Hematopoietic multipotent progenitor cell treated with erythropoietin and hydrocortisone succinate and interleukin-3 and kit ligand, for 15 days (in vitro differentiated cells): ENCODE measurements around the gene ZNF660.
"Not testable (repeated sequence)": the region's sequence is repeated elsewhere in the genome, so short reads cannot be mapped to it uniquely, and the experiment has no call there.

Source experiments
- DNase-seq: peaks from one replicate; pipeline ENCODE4 v3.0.0-alpha.2; 2015; ENCODE audit warnings: low spot score

The ZNF660 gene

DNA sequence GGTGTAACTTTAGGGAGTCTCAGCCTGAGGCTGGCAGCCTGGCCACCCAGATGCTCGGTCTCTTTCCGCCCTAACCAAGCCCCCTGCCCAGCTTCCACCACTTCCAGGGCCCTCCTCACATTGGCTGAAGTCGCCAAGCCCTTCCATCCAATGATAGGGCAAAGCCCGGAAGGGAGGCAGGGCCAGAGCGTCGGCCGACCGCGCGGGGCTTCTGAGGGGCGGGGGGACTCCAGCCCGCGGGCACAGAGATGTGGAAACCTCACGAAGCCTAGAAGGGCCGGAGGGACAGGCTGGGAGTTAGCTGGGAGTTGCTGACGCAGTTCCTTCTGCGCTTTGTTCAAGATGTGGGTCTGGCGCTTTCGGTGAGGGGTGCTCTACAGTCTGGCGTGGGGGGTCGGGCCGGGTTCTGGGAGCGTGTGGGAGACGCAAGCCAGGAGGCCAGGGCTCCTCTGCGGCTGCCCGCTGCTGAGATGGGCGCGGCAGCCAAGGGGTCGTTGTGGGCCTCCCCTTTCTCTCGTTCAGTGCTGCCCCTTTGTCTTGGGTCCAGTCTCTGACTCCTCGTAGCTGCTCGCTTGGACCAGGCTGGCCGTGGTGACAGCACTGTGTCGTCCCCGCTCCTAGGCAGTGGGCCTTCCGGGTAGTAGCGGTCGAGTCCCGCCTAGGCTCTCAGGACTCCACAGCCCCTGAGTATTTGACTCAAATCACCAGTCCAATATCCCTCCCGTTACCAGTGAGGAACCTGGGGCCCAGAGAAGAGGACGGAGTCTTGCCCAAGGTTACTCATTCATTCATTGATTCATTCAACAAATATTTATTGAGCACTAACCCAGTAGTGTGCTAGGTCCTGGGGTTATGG lies at the start of gene ZNF660:
ZNF660 (plus strand) TSS at position 319 of the 856 bp plus-strand sequence. CDS start 9,230 bp downstream, outside the sequence.
- DNase-seq: no peak

DNA sequence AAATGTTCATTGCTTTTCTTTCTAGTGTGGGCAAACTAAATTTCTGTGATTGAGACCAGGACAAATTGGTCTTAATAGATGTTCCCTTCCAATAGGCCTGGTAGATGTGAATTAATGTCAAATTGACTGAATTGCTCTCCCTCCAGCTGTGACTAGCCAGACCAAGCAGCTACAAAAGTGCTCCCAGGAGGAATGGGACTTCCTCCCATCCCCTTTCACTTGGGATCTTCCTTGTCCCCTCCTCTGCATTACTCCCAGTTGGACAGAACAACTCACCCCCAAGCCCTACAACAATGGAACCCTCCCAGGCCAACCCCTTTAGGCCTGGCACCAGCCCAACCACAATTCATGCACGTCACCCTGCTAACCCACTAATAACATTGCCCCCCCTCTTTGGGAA lies 49.4 kb upstream of the ZNF660 start:
- no peak for DNase-seq

DNA sequence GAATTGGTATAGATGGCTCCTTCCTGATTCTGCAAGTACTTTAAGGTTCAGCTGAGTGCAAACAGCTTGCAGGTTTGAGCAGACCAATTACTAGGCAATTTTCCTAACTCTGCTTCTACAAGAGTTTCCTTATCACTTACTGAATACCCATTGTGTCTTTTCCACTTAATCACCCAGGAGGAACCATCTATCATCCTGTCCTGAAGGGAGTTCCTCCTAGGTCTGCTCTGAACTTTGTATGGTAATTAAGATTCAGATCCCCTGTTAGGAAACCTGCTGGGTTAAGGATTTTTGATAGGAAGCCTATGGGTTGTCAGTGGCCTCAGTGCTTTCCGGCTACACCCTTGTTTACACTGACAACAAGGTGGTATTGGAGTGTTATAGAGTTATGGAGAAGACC lies 40.0 kb upstream of the ZNF660 start:
- DNase-seq: not testable (repeated sequence)

DNA sequence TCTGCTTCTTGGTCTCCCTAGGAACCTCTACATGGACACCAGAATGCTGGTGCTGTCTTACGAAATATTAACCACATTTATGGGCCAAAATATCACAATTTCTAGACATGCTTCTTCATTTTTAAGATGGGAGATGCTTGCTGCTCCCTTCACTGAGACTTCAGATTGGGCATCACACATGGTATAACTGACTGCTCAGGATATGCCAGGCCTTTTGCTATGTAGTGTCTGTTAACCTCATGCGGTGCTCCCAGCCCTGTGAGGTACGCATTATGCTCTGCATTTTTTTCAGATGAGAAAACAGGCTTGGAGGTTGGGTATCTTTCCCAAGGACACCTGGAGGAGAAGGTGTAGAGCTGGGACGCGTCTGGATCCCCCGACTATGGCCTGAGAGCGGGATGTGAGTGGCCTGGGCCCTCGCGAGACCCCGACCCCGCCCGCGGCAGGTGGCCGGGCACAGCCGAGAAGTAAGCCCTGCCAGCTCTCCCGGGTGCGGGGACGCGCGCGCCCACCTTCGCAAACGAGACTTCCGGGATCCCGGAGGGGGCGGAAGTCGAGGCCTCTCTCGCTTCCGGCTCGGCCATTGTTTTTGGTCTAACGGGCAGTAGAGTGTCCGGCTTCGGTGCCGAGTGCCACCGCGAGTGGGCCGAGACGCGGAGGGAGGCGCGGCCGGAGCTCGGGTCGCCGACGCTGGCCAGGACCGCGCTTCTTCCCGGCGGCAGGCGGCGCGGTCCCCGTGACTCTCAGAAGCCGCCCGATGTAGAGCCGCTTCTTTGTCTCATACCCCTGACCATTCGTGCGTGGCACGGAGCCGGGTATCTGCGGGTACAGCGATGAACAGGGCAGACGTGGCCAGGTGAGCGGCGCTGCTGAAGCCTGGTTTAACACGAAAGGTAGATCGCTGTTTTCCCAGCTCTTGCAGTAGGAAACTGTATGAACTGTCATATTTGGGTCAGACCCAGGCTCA lies 29.9 kb upstream of the ZNF660 start, which contains the start of gene ZKSCAN7:
ZKSCAN7 (plus strand) TSS at position 568 of the 967 bp plus-strand sequence. CDS start 1,855 bp downstream, outside the sequence.
- DNase-seq: no peak

DNA sequence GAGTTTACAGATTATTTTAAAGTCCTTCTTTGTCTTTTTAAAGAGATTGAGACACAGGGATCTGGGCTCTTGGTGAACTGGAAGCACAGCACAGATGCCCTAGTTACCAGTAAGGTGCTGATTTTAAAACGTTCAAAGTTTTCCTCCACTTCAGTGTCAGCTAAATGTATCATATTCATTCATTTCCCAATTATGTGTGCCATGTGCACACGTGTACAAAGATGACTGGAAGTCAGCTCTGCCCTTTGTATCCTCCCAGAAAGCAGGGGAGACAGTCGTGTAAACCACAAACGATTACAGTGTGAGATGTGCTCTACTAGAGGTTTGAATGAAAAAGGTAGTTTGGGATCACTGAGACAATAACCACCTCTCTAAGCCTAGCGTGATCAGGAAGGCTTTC lies 29.0 kb upstream of the ZNF660 start:
- DNase-seq: no peak

DNA sequence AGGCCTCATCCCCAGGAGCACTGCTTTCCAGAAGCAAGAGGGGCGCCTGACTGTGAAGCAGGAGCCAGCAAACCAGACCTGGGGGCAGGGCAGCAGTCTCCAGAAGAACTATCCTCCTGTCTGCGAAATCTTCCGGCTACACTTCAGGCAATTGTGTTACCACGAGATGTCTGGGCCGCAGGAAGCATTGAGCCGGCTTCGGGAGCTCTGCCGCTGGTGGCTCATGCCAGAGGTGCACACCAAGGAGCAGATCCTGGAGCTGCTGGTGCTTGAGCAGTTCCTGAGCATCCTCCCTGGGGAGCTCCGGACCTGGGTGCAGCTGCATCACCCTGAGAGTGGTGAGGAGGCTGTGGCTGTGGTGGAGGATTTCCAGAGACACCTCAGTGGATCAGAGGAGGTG lies 27.7 kb upstream of the ZNF660 start:
- no peak for DNase-seq

DNA sequence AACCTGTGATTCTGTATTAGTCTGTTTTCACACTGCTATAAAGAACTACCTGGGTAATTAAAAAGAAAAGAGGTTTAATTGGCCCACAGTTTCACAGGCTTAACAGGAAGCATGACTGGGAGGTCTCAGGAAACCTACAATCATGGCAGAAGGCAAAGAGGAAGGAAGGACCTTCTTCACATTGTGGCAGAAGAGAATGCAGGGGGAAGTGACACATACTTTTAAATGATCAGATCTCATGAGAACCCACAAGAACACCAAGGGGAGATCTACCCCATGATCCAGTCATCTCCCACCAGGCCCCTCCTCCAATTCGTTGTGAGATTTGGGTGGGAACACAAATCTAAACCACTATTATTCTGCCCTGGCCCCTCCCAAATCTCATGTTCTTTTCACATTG lies 23.7 kb upstream of the ZNF660 start:
- DNase-seq: no peak

DNA sequence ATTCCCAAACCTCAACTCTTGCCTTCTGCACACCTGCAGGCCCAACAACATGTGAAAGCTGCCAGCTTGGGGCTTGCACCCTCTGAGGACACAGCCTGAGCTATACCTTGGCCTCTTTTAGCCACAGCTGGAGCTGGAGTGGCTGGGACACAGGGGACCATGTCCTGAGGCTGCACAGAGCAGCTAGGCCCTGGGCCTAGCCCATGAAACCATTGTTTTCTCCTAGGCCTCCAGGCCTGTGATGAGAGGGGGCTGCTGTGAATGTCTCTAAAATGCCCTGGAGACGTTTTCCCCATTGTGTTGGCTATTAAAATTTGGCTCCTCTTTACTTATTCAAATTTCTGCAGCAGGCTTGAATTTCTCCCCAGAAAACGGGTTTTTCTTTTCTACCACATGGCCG lies 22.6 kb upstream of the ZNF660 start:
- DNase-seq: no peak

DNA sequence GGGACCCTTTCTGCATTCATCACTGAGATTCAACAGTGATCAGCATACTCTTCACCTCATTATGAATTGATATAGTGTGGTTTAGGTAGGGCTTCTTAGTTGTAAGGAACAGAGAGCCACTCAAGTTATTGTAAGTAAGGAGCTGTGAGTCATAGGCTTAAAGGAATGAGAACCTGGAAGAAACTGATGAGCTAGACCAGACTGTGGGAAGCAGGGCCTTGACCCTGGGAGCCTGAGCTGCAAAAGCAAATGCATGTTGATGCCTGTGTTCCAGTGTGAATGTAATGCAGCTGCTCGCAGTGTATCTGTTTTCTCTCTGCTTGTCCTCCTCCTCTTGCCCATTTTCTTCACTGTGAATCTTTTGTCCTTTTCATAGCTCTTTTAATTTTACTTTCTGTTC lies 16.2 kb upstream of the ZNF660 start:
- no peak for DNase-seq

DNA sequence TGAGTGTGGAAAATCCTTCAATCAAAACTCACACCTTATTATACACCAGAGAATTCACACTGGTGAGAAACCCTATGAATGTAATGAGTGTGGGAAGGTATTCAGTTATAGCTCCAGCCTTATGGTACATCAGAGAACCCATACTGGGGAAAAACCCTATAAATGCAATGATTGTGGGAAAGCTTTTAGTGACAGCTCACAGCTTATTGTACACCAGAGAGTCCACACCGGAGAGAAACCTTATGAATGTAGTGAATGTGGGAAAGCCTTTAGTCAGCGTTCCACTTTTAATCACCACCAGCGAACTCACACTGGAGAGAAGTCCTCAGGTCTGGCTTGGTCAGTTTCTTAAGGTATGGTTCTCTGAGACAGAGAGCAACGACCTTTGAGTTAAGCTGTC lies 13.7 kb upstream of the ZNF660 start:
- no peak for DNase-seq

DNA sequence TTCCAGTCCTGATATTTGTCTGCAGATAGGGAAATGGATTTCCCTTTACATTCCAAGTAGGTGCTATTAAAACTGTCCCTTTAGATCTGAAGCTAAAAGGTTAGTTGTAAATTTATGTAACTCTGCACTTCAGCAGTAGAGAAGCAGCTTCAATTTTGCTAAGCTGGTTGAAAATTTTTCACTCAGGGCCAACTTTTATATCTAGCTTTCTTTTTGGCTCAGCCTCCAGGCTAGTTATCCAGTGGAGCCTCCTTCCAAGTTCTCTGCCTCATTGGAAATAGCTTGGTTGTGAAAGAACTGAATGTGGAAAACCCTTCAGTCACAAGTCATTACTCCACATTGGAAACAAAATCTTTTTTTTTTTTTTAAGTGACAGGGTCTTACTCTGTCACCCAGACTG lies 8.2 kb upstream of the ZNF660 start:
- DNase-seq: no peak

DNA sequence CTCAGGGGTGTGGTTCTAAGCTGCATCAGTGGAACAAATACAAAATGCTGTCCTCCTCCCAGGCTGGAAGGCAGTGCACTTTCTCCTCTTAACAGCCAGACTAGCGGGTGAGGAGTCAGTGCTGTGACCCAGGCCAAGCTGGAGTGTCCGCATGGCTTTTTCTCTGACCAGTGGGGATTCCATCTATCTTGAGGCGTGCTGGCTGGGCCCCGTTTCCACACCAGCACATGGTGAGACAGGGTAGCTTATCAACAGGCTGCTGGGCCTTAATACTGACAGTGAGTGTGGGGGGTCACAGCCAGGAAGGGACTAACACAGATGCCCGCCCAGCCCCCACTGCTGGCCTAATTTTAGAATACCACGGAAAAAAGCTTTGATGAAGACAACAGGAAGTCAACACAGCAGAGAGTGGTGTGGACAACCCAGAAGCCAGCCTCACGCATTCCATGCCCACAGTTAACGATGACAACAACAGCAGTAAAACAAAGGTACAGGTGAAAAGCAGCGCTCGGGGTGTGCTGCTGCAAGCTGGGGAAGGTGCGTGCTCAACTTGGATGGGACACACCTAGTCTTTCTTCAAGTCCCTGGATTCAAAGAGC lies 7.3 kb upstream of the ZNF660 start:
- DNase-seq: not testable (repeated sequence)

DNA sequence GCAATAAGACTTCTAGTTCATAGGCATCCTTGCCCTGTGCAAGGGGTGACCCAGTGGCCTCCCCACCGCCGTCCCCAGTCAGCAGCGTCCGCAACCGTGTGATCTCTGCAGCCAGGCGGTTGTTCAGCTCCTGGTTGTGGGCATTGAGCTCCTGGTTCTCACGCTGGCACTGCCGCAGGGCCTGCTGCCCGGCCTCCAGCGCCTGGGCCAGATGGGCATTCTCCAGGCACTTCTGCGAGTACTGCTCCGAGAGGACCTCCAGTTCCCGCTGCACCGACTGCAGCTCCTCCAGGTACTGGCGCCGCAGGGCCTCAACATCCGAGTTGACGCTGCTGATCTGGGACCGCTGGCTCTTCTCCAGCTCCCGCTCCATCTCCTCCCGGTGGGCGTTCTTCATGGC lies 6.4 kb upstream of the ZNF660 start:
- DNase-seq: not testable (repeated sequence)

DNA sequence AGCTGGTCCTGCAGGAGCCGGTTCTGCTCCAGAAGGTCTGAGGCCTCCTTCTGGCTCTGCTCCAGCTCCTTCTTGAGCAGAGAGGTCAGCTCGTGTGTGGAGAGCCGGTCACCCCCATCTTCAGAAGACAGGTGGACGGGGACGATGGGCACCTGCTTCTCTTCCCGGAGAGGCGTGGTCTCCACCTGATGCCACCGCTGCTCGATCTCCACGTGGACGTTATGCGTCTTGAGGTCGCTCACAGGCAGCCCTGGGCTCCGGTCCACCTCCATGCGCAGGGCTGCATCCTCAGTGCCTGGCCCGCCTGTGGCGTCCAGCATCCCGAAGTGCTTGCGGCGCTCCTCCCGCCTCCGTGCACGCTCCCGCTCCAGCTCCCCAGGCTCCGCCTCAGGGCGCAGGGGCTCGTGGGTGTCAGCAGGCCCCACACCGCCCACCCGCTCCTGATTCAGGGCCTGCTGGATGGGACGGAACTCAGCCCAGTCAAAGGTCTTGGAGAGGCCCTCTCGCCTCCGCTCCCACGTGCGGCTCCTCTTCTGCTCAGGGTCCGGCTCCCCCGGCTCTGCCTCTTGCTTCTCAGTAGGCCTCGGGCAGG lies 5.7 kb upstream of the ZNF660 start:
- not testable (repeated sequence) for DNase-seq

DNA sequence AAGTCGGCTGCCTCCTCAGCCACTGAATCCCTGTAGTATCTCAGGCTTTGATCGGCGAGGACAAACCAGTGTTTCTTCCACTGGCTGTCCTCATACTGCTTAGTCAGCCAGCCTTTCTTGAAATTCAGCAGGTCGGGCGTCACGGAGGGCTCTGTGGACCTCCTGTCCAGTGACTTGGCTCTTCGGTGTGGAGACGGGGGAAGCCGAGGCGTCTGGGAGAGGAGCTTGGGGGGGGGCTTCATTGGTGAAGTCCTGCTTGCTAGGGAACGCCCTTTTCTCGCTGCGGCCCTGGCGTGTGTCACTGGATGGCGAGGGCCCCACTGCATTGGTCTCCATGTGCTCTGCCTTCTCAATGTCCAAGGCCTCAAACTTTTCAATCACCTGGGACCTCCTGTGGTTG lies 5.0 kb upstream of the ZNF660 start:
- DNase-seq: not testable (repeated sequence)

DNA sequence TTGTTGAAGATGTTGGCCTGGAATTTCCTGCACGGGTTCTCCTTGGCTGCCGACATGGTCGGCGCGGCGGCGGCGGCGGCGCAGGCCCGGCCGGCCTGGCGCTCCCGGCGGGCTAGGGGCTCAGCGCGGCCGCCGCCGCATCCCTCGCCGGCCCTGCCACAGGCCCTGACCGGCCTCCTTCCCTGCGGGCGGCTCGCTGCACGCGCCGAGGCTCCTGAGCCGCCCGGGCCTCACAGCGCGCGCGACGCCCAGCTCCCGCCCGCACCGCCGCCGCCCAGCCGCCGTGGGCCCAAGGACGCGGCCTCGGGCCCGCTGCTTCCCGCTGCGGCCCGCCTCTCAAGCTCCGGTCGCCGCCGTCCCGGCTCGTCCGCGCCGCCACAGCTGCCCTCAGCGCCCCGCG lies 3.8 kb upstream of the ZNF660 start:
- DNase-seq: not testable (repeated sequence)

DNA sequence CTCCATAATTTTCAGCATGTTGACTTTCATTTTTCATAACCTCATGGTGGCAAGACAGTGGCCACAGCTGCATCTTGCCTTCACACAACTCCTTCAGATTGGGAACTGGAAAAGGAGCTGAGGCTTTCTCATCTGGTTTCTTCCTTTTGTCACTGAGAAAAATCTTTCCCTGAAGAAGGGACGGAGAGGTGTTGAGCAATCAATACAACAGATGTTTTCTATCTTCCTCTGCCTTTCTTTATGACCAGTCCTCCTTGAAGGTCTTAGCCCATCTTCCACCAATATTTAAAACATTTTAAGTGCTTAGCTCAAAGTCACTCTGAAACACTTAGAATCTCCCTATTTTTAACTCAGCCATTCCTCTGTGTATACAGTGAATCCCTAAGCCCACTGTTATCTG lies 11.9 kb downstream of the ZNF660 start:
- DNase-seq: no peak

DNA sequence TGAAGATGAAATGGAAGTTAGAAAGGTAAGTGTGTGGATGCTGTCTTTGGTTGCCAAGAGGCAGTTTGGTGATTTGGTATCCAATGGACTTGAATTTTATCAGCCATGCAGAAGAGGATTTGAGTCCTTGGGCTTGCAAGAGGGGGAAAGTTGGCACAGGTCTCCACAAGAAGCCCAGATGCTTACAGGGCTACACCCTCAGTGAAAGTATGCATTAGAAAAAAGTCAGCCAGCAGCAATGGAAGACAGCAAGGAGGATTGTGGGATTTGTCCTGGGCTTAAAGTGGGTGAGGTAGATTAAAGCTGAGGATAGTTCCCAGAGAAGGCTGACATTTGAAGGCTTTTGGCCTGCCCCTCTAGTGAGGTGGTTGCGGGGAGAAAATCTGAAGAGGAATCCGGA lies 17.0 kb downstream of the ZNF660 start:
- no peak for DNase-seq

DNA sequence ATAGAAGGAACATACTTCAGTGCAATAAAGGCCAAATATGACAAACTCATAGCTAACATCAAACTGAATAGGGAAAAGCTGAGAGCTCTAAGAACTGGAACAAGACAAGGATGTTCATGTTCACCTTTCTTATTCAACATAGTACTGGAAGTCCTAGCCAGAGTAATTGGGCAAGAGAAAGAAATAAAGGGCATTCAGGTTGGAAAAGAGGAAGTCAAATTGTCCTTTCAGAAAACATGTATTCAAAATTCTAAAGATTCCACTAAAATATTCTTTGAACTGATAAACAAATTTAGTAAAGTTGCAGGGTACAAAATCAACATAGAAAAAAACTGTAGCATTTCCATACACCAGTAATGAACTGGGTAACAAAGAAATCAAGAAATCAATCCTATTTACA lies 27.9 kb downstream of the ZNF660 start:
- DNase-seq: no peak

DNA sequence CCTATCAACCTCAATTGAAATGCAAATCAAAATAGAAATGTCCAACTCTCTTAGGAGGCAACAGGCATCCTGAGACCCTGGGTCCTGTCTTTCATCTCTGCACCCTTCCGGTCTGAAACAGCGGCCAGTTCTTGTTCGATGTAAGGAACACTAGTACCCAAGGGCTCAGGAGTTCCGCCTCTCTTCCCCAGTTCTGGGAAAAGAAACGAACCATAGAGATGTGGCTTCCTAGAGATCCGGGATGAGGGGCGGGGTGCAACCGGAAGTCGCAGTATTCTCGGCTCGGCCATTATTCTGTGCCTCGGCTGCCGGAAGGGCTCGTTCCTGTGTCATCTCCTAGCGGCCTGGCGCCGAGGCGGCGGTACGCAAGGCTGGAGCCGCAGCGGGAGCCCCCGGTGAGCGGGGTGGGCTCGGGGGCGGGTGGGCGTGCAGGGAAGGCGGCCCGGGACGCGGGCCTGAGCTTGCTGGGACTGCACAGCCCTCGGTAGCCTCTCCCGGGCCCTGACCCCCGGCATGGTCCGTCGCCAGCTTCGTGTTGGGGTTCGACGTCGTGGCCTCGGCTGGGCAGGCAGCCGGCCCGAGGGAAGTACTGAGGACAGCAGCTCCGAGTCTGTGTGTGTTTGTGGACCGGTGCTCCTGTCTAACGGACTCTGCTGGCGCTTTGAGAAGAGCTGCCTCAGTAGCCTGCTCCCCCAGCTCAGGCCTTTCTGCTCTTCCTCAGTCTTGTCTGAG lies 40.2 kb downstream of the ZNF660 start, which contains the start of gene ZNF197:
ZNF197 (plus strand) TSS at position 288 of the 732 bp plus-strand sequence. CDS start 4,119 bp downstream, outside the sequence.
- DNase-seq: peak; percentile 50

DNA sequence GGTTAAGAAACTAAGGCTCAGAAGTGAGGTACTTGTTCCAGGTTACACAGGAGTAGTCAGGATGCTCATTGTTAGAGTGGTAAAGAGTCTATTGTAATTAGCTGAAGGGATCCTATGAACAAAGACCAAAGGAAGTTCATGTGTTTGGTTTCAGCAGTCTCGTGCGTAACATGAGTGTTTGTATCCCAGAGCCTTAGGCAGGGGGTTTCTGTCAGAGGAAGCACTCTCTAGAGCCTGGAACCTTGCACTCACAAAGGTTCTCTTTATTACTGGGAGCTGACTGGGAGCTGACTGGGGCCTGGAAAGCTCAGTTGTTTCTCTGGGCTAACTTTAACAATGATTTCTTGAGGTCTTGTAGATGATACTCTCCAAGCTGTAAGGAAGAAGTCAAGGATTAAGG lies 44.0 kb downstream of the ZNF660 start:
- DNase-seq: no peak
